HepG2 (cell line): ENCODE data around the gene TMEM86B. TPM values are rescaled to one million over a fixed set of nuclear protein-coding genes. Genes with fewer than 3 reads are reported as not detected.
A peak's percentile ranks its signal among the peaks of the same experiment; 100 is the strongest.

Source experiments
- ATAD3A ChIP-seq: sonication (generic); formaldehyde crosslinking; IDR thresholded peaks from 2 replicates; pipeline ENCODE4 v1.4.0; 2020; ENCODE audit warnings: missing genetic modification reagents
- BCLAF1 ChIP-seq: fragments of 450-650 bp; IDR thresholded peaks from 2 replicates; pipeline ENCODE4 v1.6.1; 2017; ENCODE audit warnings: mild to moderate bottlenecking
- BRD4 ChIP-seq: sonication (generic); formaldehyde crosslinking; IDR thresholded peaks from 2 replicates; pipeline ENCODE4 v1.4.0; 2020; ENCODE audit warnings: missing genetic modification reagents
- DBP ChIP-seq: sonication (generic); formaldehyde crosslinking; IDR thresholded peaks from 2 replicates; pipeline ENCODE4 v1.4.0; 2020; ENCODE audit warnings: missing genetic modification reagents; ENCODE audit errors: not compliant biosample characterization
- DRAP1 ChIP-seq: IDR thresholded peaks from 2 replicates; pipeline ENCODE4 v1.6.1; 2016; ENCODE audit warnings: missing genetic modification reagents, missing compliant biosample characterization
- ETV6 ChIP-seq: sonication (generic); formaldehyde crosslinking; conservative IDR thresholded peaks from 2 replicates; pipeline ENCODE4 v1.4.0; 2020; ENCODE audit warnings: missing genetic modification reagents
- HMG20B ChIP-seq: conservative IDR thresholded peaks from 2 replicates; pipeline ENCODE4 v1.6.1; 2016; ENCODE audit warnings: missing genetic modification reagents, missing compliant biosample characterization
- HNRNPLL ChIP-seq: fragments of 200-400 bp; formaldehyde crosslinking; IDR thresholded peaks from 2 replicates; pipeline ENCODE4 v1.6.1; 2017; ENCODE audit warnings: mild to moderate bottlenecking, low read depth, low read length; ENCODE audit not compliant: poor library complexity, severe bottlenecking
- NR3C1 ChIP-seq: sonication (generic); formaldehyde crosslinking; IDR thresholded peaks from 2 replicates; pipeline ENCODE4 v1.4.0; 2020; ENCODE audit warnings: missing genetic modification reagents
- REL ChIP-seq: sonication (generic); formaldehyde crosslinking; conservative IDR thresholded peaks from 2 replicates; pipeline ENCODE4 v1.8.0; 2022; ENCODE audit warnings: mild to moderate bottlenecking, missing genetic modification reagents, moderate library complexity
- RXRA ChIP-seq: sonication (generic); formaldehyde crosslinking; IDR thresholded peaks from 2 replicates; pipeline ENCODE4 v1.5.1; 2020; ENCODE audit warnings: missing genetic modification reagents
- THRA ChIP-seq: sonication (generic); formaldehyde crosslinking; IDR thresholded peaks from 2 replicates; pipeline ENCODE4 v1.4.0; 2020; ENCODE audit warnings: missing genetic modification reagents, borderline replicate concordance
- ZNF234 ChIP-seq: sonication (generic); formaldehyde crosslinking; conservative IDR thresholded peaks from 2 replicates; pipeline ENCODE4 v1.5.1; 2020; ENCODE audit warnings: mild to moderate bottlenecking, missing genetic modification reagents
- ZNF329 ChIP-seq: sonication (generic); formaldehyde crosslinking; IDR thresholded peaks from 2 replicates; pipeline ENCODE4 v1.9.0; 2021; ENCODE audit warnings: low read depth, mild to moderate bottlenecking, missing genetic modification reagents
- ZNF343 ChIP-seq: sonication (generic); formaldehyde crosslinking; IDR thresholded peaks from 2 replicates; pipeline ENCODE4 v1.4.0; 2020; ENCODE audit warnings: mild to moderate bottlenecking, missing genetic modification reagents
- ZNF569 ChIP-seq: sonication (generic); formaldehyde crosslinking; IDR thresholded peaks from 2 replicates; pipeline ENCODE4 v1.5.0; 2020; ENCODE audit warnings: mild to moderate bottlenecking, missing genetic modification reagents, moderate library complexity, borderline replicate concordance
- ZNF570 ChIP-seq: sonication (generic); formaldehyde crosslinking; IDR thresholded peaks from 2 replicates; pipeline ENCODE4 v1.4.0; 2020; ENCODE audit warnings: mild to moderate bottlenecking, missing genetic modification reagents, borderline replicate concordance
- ZNF691 ChIP-seq: sonication (generic); formaldehyde crosslinking; IDR thresholded peaks from 2 replicates; pipeline ENCODE4 v1.4.0; 2020; ENCODE audit warnings: missing genetic modification reagents, low read depth, mild to moderate bottlenecking, borderline replicate concordance
- ZNF720 ChIP-seq: sonication (generic); formaldehyde crosslinking; IDR thresholded peaks from 2 replicates; pipeline ENCODE4 v1.4.0; 2020; ENCODE audit warnings: missing genetic modification reagents
- ZNF737 ChIP-seq: sonication (generic); formaldehyde crosslinking; IDR thresholded peaks from 2 replicates; pipeline ENCODE4 v1.5.0; 2020; ENCODE audit warnings: missing genetic modification reagents, mild to moderate bottlenecking, borderline replicate concordance
- ZSCAN25 ChIP-seq: sonication (generic); formaldehyde crosslinking; IDR thresholded peaks from 2 replicates; pipeline ENCODE4 v1.8.0; 2022; ENCODE audit warnings: mild to moderate bottlenecking, missing genetic modification reagents
- ZUFSP ChIP-seq: sonication (generic); formaldehyde crosslinking; IDR thresholded peaks from 2 replicates; pipeline ENCODE4 v1.9.0; 2021; ENCODE audit warnings: missing genetic modification reagents, mild to moderate bottlenecking, borderline replicate concordance
- polyA plus RNA-seq, 8 experiments: library from polyadenylated mRNA; depleted of rRNA in 3 of 8; stranded (reverse) in 7 of 8; unstranded in 1 of 8; fragments of >200 nt; fragmentation: Illumina TruSeq in 4 of 8; extraction: Trizol in 4 of 8; gene quantifications; 2 replicates each; pipeline versions ENCODE4 v1.2.1 to v1.2.3, GENCODE V29; 2011 to 2016; ENCODE audit warnings: low read depth in 4 of 8, missing spikeins in 1 of 8, mixed read lengths in 1 of 8; ENCODE audit not compliant: insufficient read depth in 1 of 8
- total RNA-seq, 5 experiments: library from RNA; depleted of rRNA; stranded (reverse); fragments of >200 nt; fragmentation: Illumina TruSeq; extraction: Trizol; gene quantifications; 2 replicates each; pipeline ENCODE4 v1.2.3, GENCODE V29; 2016; ENCODE audit warnings: low read depth in 1 of 5

The TMEM86B gene
- total and polyA plus RNA-seq, 2 of the 13 experiments (the other 11 are each of a cell fraction or from before 2014, with no cell fraction given) = 7.7 to 9.6 TPM

GRCh38 chr19:55228403-55229031 is at the start of gene TMEM86B (continued):
- TF ChIP-seq THRA (CRISPR knock-in tag) = peak; percentile 20; the same call in 1 of the 2 replicates
- TF ChIP-seq DBP (CRISPR knock-in tag) = no peak
- TF ChIP-seq ZNF570 (CRISPR knock-in tag) = no peak
- TF ChIP-seq BRD4 = no peak; the same call in 1 of the 2 replicates
- no peak for TF ChIP-seq HMG20B (CRISPR knock-in tag)
- TF ChIP-seq ZNF329 (CRISPR knock-in tag) = no peak
- TF ChIP-seq ZSCAN25 (CRISPR knock-in tag) = no peak
- TF ChIP-seq ATAD3A (CRISPR knock-in tag) = no peak
- no peak for TF ChIP-seq ZNF234
- peak; percentile 61 for TF ChIP-seq DRAP1 (CRISPR knock-in tag)
- no peak for TF ChIP-seq ZNF569 (CRISPR knock-in tag)
- no peak for TF ChIP-seq HNRNPLL
- no peak for TF ChIP-seq ZNF720 (CRISPR knock-in tag)
- TF ChIP-seq RXRA = peak; percentile 45; the same call in 1 of the 2 replicates
- 0 out of 2 replicates have a peak, but pooled peaks have one; percentile 38 for TF ChIP-seq ZNF737 (CRISPR knock-in tag)
- no peak for TF ChIP-seq NR3C1 (CRISPR knock-in tag)
- no peak for TF ChIP-seq REL (CRISPR knock-in tag)
- no peak for TF ChIP-seq BCLAF1
- 0 out of 2 replicates have a peak, but pooled peaks have one; percentile 40 for TF ChIP-seq ZNF343 (CRISPR knock-in tag)
- TF ChIP-seq ZNF691 (CRISPR knock-in tag) = 0 out of 2 replicates have a peak, but pooled peaks have one; percentile 57
- TF ChIP-seq ETV6 (CRISPR knock-in tag) = no peak
- no peak for TF ChIP-seq ZUFSP (CRISPR knock-in tag)
